CMK (cell line): Measurements from ENCODE around the gene CEBPZ.
A peak's percentile ranks its signal among the peaks of the same experiment; 100 is the strongest.
"Not testable (repeated sequence)": the region's sequence is repeated elsewhere in the genome, so short reads cannot be mapped to it uniquely, and the experiment has no call there.

Source experiments
- DNase-seq: peaks from one replicate; pipeline ENCODE4 v3.0.0-alpha.2; 2010; ENCODE audit warnings: low read depth

CEBPZ gene

DNA sequence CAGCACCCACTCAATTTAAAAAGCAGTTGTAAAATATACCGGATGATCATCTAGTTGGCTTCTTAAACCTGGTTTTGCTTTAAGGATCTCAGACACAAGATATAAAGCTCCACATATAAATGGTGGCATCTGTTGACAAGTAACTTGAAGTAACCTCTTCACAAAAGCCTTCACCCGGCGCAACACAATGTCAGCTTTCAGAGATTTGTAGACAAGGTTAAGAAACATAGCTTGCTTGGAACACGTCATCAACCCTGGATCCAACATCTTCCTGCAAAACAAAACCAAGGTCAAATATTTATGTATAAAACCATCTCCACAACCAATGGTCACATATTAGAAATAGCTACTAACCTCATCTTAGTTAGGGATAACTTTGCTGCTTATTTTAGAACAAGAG, 8.3 kb downstream of the CEBPZ start:
- no peak for DNase-seq

DNA sequence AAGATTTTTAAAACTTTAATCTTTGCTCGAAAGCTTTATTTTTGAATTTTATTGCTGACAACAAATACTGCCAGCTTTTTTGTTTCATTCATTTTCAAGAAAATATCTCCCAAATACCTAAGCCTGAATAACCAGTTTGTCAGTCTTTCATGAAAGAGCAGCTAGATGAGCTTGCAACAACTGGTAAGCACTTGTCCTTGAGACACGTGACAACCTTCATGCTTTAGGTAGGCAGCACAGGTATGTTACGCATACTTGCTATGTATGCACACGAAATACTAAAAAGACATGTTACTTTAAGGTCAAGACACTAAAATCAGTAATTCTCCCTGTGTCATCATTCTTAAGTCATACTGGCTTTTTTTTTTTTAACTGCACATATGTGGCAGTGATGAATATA, 12.3 kb downstream of the CEBPZ start:
- no peak for DNase-seq

- no peak for DNase-seq
Measured at GRCh38 chr2:37215250-37215649, 16.1 kb downstream of the CEBPZ start.

GRCh38 chr2:37211939-37212338, 19.5 kb downstream of the CEBPZ start:
- no peak for DNase-seq

GRCh38 chr2:37211212-37211611, 20.2 kb downstream of the CEBPZ start:
- no peak for DNase-seq

DNA sequence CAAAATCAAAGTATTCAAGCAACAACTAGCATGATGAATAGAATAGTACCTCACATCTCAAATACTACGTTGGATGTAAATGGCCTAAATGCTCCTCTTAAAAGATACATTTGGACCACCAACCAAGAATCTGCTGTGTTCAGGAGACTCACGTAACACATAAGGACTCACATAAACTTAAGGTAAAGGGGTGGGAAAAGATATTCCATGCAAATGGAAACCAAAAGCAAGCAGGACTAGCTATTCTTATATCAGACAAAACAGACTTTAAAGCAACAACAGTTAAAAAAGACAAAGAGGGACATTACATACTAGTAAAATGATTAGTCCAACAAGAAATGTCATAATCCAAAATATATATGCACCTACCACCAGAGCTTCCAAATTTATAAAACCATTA, 24.6 kb downstream of the CEBPZ start:
- not testable (repeated sequence) for DNase-seq

DNA sequence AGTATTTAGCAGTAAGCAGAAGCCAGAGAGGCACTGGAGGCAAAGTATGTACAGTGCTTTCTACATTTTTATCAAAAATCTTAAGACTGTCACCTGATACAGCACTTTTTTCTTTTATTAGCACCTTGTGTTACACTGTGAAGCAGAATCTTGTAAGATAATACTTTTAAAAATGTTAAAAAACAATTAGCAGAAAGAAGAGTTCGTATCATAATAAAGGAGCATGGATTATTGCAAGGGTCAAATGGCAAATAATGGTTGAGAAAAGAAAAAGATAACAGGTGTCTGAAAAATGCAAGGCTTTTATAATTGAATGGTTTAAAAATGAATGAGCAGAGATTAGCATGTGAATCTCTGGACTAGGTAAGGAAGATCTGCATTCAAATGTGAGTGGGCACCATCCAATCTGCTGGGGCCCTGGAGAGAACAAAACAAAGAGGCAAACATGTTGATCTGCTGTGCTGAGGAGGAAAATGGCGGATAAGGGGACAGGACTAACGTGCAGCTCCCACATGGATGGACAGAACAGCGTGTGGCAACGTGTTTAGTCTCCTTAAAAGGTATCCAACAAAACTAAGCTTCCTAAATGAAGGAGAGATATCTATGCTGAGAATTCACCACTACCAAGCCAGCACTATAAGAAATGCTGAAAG, 25.6 kb downstream of the CEBPZ start:
- DNase-seq = no peak

- not testable (repeated sequence) for DNase-seq
Measured at GRCh38 chr2:37205071-37205661, 26.2 kb downstream of the CEBPZ start.

DNA sequence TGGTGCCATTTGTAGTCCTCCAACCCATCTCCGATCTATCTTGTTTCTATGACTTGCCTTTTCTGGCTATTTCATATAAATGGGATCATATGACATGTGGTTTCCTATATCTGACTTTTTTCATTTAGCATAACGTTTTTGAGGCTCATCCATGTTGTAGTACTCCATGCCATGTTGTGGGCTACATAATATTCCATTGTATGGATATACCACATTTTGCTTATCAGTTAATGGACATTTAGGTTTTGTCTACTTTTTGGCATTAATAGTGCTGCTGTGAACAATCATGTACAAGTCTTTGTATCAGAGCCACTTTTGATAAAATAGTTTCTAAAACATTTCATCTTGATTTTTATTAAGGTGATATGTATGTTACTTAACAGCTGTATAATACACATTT, 27.7 kb downstream of the CEBPZ start:
- no peak for DNase-seq

DNA sequence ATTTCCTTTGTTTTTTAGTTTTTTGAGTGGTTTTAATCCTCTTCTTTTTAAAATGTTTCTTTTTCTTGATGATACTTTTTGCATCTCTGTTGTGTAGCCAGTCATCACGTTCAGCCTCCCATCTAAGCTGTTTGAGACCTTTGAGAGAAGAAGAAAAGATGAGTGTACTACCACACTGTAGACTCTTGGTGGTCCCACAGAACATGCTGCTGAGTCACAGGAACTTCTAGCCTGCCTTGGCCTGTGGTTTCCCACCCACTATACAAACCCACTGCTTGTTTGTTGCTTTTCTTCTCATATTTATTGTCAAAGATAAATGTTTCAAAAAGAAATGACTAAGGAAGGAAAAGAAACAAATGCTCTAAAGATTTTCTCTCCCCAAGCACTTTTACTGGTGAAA, 29.6 kb downstream of the CEBPZ start:
- no peak for DNase-seq

DNA sequence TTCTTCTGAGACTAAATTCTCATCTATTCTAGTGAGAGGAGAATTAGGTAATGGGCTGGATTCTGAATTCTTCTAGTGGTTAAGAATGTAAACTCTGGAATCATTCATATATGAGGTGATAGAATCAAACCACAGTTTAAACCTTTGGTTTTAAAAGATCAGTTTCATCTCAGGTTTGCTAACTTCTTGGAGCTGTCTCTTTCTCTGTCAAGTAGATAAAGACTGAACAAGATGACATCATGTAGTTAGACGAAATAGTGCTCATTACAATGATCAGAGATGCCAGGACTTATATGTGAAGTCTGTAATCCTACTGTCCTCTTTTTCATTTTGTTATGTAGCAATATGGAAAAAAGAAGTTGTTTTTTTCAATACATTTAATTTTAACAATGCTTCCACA, 30.2 kb downstream of the CEBPZ start:
- no peak for DNase-seq

DNA sequence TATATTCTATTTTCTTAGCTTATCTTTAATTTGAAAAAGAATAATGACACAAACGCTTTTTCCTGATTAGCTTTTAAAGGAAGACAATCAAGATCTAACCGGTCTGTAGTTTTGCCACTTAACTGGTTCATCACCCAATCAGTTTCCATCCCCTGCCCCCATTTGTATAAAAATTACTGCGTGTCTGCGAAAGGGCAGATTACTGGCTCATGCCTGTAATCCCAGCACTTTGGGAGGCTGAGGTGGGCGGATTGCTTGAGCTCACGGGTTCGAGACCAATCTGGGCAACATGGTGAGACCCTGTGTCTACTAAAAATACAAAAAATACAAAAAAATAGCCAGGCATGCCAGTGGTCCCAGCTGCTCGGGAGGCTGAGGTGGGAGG, 32.7 kb downstream of the CEBPZ start:
- no peak for DNase-seq

GRCh38 chr2:37196320-37197195, 34.8 kb downstream of the CEBPZ start, which contains the start of gene CEBPZOS:
CEBPZOS (plus strand) TSS chr2:37196496; CDS start chr2:37199705, 3,209 bp downstream.
- DNase-seq = peak; percentile 80

GRCh38 chr2:37195862-37196319, 35.5 kb downstream of the CEBPZ start:
- DNase-seq = not testable (repeated sequence)

- DNase-seq = no peak
Measured at GRCh38 chr2:37192551-37192950, 38.8 kb downstream of the CEBPZ start.

GRCh38 chr2:37191747-37192146, 39.6 kb downstream of the CEBPZ start:
- DNase-seq = no peak

DNA sequence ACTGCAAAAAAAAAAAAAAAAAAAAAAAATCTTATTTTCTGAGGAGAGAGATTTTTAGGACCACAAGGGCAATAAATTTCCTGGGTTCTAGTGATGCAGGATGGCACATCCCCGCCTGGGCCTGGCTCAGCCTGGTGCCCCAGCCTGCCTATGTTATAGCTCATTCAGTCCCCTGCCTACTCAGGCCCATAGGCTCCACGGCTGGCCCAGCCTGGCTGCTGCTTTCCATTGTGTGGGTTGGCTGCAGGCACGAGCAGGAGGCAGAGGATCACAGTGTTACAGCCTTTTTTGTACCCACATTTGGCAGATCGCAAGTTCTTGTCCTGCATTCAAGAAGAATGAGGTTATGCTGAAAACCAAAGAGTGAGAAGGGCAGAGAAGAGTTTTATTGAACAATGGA, 40.1 kb downstream of the CEBPZ start:
- DNase-seq = no peak

GRCh38 chr2:37190290-37190689, 41.1 kb downstream of the CEBPZ start:
- no peak for DNase-seq

DNA sequence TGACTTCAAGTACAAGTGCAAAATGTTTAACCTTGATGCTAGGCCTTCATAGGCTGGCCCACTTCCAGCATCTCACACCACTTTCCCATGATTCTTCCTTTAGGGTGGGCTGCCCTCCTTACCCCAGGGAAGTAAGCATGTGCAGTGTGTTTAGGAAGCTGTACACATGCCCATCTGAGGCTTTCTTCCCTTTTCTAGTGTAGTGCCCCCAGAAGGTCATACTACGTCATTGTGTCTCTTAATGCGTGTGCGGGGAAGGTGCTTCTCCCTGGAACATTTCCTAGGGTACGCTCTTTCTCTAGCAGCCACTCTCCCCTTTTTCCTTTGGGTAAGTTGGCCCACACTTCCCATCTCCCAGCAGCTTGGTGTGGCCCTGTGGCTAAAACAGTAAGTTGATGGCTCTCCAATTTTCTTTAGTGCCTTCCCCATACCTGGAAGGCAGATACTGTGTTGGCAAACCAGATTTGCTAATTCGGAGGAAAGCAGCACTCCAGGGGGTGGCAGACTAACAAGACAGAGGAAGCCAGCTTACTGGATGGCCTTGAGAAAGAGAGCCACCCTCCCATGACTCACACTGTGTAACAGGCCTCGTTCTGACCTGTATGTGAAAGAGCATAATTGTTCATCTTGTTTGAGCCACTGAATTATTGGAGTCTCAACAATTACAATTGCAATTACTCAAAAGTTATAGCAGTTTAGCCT, 41.8 kb downstream of the CEBPZ start:
- no peak for DNase-seq

GRCh38 chr2:37188570-37188969, 42.8 kb downstream of the CEBPZ start, which contains the start of gene SULT6B1:
SULT6B1 (minus strand) TSS chr2:37188670; CDS start chr2:37188640, 30 bp downstream.
- no peak for DNase-seq

DNA sequence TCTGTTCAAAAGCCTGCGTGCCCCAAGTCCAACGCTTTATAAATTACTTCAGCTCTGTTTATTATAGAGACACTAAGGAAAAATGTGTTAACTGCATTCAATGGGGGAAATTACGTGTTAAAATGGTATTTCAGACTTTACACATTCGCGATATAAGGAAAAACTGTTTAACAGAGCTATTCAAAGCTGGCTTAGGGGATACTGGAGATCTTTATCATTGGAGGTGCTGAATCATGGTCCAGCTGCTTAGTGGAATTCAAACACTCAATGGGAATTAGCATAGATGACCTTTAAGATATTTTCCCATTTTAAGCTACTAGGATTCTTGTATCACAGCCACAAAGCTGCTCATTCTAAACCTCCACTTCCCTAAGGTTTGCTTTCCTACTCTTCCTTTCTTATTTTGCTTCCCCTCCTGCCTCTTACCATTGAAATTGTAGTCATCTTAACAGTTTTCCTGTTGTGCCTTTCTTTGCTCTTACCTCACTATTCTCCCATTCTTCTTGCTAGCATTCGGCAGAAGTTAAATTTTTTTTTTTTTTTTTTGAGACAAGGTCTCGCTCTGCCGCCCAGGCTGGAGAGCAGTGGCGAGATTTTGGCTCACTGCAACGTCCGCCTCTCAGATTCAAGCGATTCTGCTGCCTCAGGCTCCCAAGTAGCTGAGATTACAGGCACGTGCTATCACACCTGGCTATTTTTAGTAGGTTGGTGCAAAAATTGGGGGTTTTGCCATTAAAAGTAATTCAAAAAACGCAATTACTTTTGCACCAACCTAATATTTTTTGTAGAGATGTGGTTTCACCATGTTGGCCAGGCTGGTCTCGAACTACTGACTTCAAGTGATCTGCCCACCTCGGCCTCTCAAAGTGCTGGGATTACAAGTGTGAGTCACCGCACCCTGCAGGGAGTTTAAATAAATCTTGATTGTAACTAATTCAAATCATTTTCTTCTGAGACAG, 49.4 kb downstream of the CEBPZ start:
- no peak for DNase-seq
